HepG2 (cell line): ENCODE results near the gene RMRP. TPM values are rescaled to one million over a fixed set of nuclear protein-coding genes. Genes with fewer than 3 reads are reported as not detected.

Source experiments
- ATF2 ChIP-seq: sonication (generic); formaldehyde crosslinking; IDR thresholded peaks from 2 replicates; pipeline ENCODE4 v1.4.0; 2020; ENCODE audit warnings: missing genetic modification reagents
- CBFB ChIP-seq: sonication (generic); formaldehyde crosslinking; IDR thresholded peaks from 2 replicates; pipeline ENCODE4 v1.4.0; 2020; ENCODE audit warnings: missing genetic modification reagents
- HDAC6 ChIP-seq: fragments of 200-600 bp; sonication (generic); IDR thresholded peaks from 2 replicates; pipeline ENCODE4 v1.7.0; 2017; ENCODE audit warnings: mild to moderate bottlenecking, antibody characterized with exemption, low read length, low read depth
- HNRNPL ChIP-seq: fragments of 200-400 bp; formaldehyde crosslinking; IDR thresholded peaks from 2 replicates; pipeline ENCODE4 v1.6.1; 2017; ENCODE audit warnings: mild to moderate bottlenecking, low read depth, low read length
- IKZF4 ChIP-seq: sonication (generic); formaldehyde crosslinking; IDR thresholded peaks from 2 replicates; pipeline ENCODE4 v1.5.1; 2020; ENCODE audit warnings: borderline replicate concordance, mild to moderate bottlenecking, low read depth, missing genetic modification reagents; ENCODE audit errors: not compliant biosample characterization
- KDM5B ChIP-seq: sonication (generic); formaldehyde crosslinking; IDR thresholded peaks from 2 replicates; pipeline ENCODE4 v1.4.0; 2020; ENCODE audit warnings: missing genetic modification reagents, mild to moderate bottlenecking, borderline replicate concordance
- POGK ChIP-seq: sonication (generic); formaldehyde crosslinking; conservative IDR thresholded peaks from 2 replicates; pipeline ENCODE4 v1.8.0; 2022; ENCODE audit warnings: mild to moderate bottlenecking, moderate library complexity, missing genetic modification reagents
- POGZ ChIP-seq: sonication (generic); formaldehyde crosslinking; IDR thresholded peaks from 2 replicates; pipeline ENCODE4 v1.4.0; 2020; ENCODE audit warnings: mild to moderate bottlenecking, missing genetic modification reagents
- RBM22 ChIP-seq: fragments of 200-400 bp; formaldehyde crosslinking; optimal IDR thresholded peaks from 2 replicates; pipeline ENCODE3; 2017; ENCODE audit warnings: mild to moderate bottlenecking, low read length, moderate library complexity
- RXRB ChIP-seq: IDR thresholded peaks from 2 replicates; pipeline ENCODE4 v1.6.1; 2016; ENCODE audit warnings: borderline replicate concordance, missing genetic modification reagents, missing compliant biosample characterization
- SMAD9 ChIP-seq: sonication (generic); formaldehyde crosslinking; IDR thresholded peaks from 2 replicates; pipeline ENCODE4 v1.5.1; 2020; ENCODE audit warnings: mild to moderate bottlenecking, missing genetic modification reagents
- TEAD3 ChIP-seq: optimal IDR thresholded peaks from 2 replicates; pipeline ENCODE3; 2016; ENCODE audit warnings: borderline replicate concordance
- ZNF274 ChIP-seq: sonication (generic); formaldehyde crosslinking; IDR thresholded peaks from 2 replicates; pipeline ENCODE4 v1.5.1; 2020; ENCODE audit warnings: mild to moderate bottlenecking, missing genetic modification reagents
- ZNF275 ChIP-seq: sonication (generic); formaldehyde crosslinking; IDR thresholded peaks from 2 replicates; pipeline ENCODE4 v1.8.0; 2022; ENCODE audit warnings: missing genetic modification reagents, mild to moderate bottlenecking, inconsistent platforms, borderline replicate concordance
- ZNF296 ChIP-seq: sonication (generic); formaldehyde crosslinking; conservative IDR thresholded peaks from 2 replicates; pipeline ENCODE4 v1.5.0; 2020; ENCODE audit warnings: mild to moderate bottlenecking, missing genetic modification reagents
- ZNF33B ChIP-seq: sonication (generic); formaldehyde crosslinking; IDR thresholded peaks from 2 replicates; pipeline ENCODE4 v1.5.1; 2020; ENCODE audit warnings: mild to moderate bottlenecking, missing genetic modification reagents
- ZNF34 ChIP-seq: sonication (generic); formaldehyde crosslinking; IDR thresholded peaks from 2 replicates; pipeline ENCODE4 v1.4.0; 2020; ENCODE audit warnings: mild to moderate bottlenecking, missing genetic modification reagents, borderline replicate concordance
- ZNF501 ChIP-seq: sonication (generic); formaldehyde crosslinking; IDR thresholded peaks from 2 replicates; pipeline ENCODE4 v1.5.1; 2020; ENCODE audit warnings: mild to moderate bottlenecking, moderate library complexity, missing genetic modification reagents
- ZNF639 ChIP-seq: conservative IDR thresholded peaks from 2 replicates; pipeline ENCODE4 v1.6.1; 2018; ENCODE audit warnings: missing genetic modification reagents
- polyA plus RNA-seq, 8 experiments: library from polyadenylated mRNA; depleted of rRNA in 3 of 8; stranded (reverse) in 7 of 8; unstranded in 1 of 8; fragments of >200 nt; fragmentation: Illumina TruSeq in 4 of 8; extraction: Trizol in 4 of 8; gene quantifications; 2 replicates each; pipeline versions ENCODE4 v1.2.1 to v1.2.3, GENCODE V29; 2011 to 2016; ENCODE audit warnings: low read depth in 4 of 8, missing spikeins in 1 of 8, mixed read lengths in 1 of 8; ENCODE audit not compliant: insufficient read depth in 1 of 8
- total RNA-seq, 5 experiments: library from RNA; depleted of rRNA; stranded (reverse); fragments of >200 nt; fragmentation: Illumina TruSeq; extraction: Trizol; gene quantifications; 2 replicates each; pipeline ENCODE4 v1.2.3, GENCODE V29; 2016; ENCODE audit warnings: low read depth in 1 of 5
- TF ChIP-seq, protein P1 (sequence below): sonication (generic); formaldehyde crosslinking; IDR thresholded peaks from 2 replicates; pipeline ENCODE4 v1.5.0; 2020; ENCODE audit warnings: mild to moderate bottlenecking, missing genetic modification reagents

Gene RMRP
- total and polyA plus RNA-seq, 2 of the 13 experiments (the other 11 are each of a cell fraction or from before 2014, with no cell fraction given): 51.4 to 4,025 TPM

GRCh38 chr9:35664531-35665470 lies 7.0 kb upstream of the RMRP start, which contains the start of gene ARHGEF39 (continued):
- TF ChIP-seq ZNF275 (CRISPR knock-in tag): peak; percentile 59; the same call in 1 of the 2 replicates
- TF ChIP-seq, protein P1, sequence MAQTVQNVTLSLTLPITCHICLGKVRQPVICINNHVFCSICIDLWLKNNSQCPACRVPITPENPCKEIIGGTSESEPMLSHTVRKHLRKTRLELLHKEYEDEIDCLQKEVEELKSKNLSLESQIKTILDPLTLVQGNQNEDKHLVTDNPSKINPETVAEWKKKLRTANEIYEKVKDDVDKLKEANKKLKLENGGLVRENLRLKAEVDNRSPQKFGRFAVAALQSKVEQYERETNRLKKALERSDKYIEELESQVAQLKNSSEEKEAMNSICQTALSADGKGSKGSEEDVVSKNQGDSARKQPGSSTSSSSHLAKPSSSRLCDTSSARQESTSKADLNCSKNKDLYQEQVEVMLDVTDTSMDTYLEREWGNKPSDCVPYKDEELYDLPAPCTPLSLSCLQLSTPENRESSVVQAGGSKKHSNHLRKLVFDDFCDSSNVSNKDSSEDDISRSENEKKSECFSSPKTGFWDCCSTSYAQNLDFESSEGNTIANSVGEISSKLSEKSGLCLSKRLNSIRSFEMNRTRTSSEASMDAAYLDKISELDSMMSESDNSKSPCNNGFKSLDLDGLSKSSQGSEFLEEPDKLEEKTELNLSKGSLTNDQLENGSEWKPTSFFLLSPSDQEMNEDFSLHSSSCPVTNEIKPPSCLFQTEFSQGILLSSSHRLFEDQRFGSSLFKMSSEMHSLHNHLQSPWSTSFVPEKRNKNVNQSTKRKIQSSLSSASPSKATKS (CRISPR knock-in tag): no peak
- TF ChIP-seq ZNF274 (CRISPR knock-in tag): peak; percentile 95
- TF ChIP-seq HNRNPL: peak; percentile 91
- TF ChIP-seq POGK (CRISPR knock-in tag): peak; percentile 98
- TF ChIP-seq HDAC6: no peak
- TF ChIP-seq RXRB (CRISPR knock-in tag): peak; percentile 42; the same call in 1 of the 2 replicates
- peak; percentile 52; the same call in 1 of the 2 replicates for TF ChIP-seq ATF2
- peak; percentile 53; the same call in 1 of the 2 replicates for TF ChIP-seq ZNF639 (CRISPR knock-in tag)
- 0 out of 2 replicates have a peak, but pooled peaks have one; percentile 48 for TF ChIP-seq SMAD9 (CRISPR knock-in tag)
- peak; percentile 75; the same call in 1 of the 2 replicates for TF ChIP-seq POGZ
- TF ChIP-seq ZNF296 (CRISPR knock-in tag): no peak
- TF ChIP-seq KDM5B (CRISPR knock-in tag): peak; percentile 95; the same call in 1 of the 2 replicates
- peak; percentile 89 for TF ChIP-seq CBFB (CRISPR knock-in tag)
- 0 out of 2 replicates have a peak, but pooled peaks have one; percentile 56 for TF ChIP-seq ZNF33B (CRISPR knock-in tag)
- TF ChIP-seq RBM22: no peak
- TF ChIP-seq ZNF34: peak; percentile 75; the same call in 1 of the 2 replicates
- peak; percentile 95 for TF ChIP-seq ZNF501 (CRISPR knock-in tag)
- TF ChIP-seq TEAD3 (CRISPR knock-in tag): peak; percentile 75
- peak; percentile 35 for TF ChIP-seq IKZF4
